Prostate gland (tissue), 2 donors: ENCODE data around the gene IPP.

Experiments
- CTCF ChIP-seq, 4 experiments: fragments of 200-600 bp in 2 of 4; fragments of 450-650 bp in 2 of 4; sonication (generic) in 2 of 4; IDR thresholded peaks; 1 replicate in 3 of 4; 2 replicates in 1 of 4; pipeline ENCODE4 v1.5.1; 2016 to 2019; ENCODE audit warnings: antibody characterized with exemption in 4 of 4, mild to moderate bottlenecking in 2 of 4, moderate library complexity in 2 of 4
- POLR2A ChIP-seq: fragments of 450-650 bp; IDR thresholded peaks from one replicate; pipeline ENCODE4 v1.6.1; 2016; ENCODE audit warnings: antibody characterized with exemption, mild to moderate bottlenecking

DNA sequence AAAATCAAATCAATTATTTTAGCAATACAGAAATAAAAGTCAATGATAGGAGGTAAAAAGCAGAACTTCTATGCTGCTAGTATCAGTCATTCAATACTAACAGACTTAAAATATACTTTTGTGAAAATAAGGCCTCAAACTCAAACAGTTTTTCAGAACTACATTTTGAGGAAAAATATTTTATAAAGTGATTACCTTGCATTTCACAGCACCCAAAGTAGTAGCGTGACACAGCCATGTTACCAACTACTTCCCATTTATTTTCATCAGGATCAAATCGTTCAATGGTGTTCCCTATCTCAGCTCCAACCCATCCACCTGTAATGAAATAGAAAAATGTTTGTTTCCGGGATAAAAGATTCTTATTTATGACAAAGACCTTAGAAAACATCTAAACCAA lies 33.8 kb downstream of the IPP start:
- TF ChIP-seq POLR2A: no peak
- no peak for TF ChIP-seq CTCF (IDR thresholded peaks at IDR 0.05)
